HG03175 (cell line): Measurements from ENCODE around the gene BOK.
"Not testable (repeated sequence)": the region's sequence is repeated elsewhere in the genome, so short reads cannot be mapped to it uniquely, and the experiment has no call there.

Experiments
- ATAC-seq: cut with Tn5 transposase; IDR thresholded peaks from one replicate; pipeline ENCODE4 v1.9.1; 2021; ENCODE audit warnings: mild to moderate bottlenecking, moderate library complexity; ENCODE audit not compliant: unreplicated experiment

BOK gene

DNA sequence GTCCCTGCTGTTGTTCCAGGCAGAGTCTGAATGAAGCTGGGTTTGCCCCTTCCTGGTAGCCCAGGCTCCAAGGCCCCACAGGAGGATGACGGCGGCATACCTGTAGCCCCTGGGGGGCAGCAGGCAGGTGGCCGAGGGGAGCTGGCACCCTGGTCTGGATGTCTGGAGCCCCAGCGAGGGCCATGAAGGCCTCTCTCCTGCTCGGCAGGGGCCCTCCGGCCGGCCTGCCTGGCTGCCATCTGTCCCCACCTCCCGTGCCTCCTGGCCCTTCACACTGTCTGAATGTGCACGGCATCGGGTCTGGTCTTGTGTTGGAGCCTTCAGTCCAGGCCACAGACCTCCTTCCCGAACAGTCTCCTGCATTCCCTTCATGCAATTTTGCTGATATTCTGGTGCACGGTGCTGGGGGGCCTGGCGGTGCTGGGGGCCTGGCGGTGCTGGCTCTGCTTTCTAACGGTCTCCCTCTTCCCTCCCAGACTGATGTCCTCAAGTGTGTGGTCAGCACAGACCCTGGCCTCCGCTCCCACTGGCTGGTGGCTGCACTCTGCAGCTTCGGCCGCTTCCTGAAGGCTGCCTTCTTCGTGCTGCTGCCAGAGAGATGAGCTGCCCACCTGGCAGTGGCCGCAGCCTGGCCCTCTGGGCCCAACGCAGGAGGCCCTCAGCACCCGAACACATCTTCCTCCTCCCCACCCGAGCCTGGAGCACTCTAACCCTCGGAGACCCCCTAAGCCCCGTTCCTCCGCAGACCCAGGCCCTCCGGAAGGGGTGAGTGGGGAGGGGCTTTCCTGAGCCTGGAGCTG is 13.5 kb downstream of the BOK start:
- ATAC-seq = no peak

GRCh38 chr2:241572915-241573651 is 14.5 kb downstream of the BOK start:
- ATAC-seq = not testable (repeated sequence)

DNA sequence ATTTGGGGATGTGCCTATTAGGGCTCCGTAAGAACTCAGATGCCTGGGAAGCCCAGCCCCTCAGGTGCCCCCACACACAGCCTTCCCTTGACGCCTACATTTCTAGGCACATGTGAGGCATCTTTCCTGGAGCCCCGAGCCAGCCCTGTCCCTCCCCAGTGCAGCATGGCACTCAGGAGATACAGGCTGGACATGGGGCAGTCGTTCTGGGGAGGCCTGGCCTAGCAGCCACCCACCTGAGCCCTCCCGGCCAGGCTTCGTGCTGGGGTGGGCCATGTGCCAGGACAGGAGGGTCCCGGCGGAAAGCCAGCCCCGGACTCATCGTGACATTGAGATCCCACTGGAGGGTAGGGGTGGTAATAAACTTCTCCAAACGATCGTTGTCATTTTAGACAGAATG is 15.2 kb downstream of the BOK start:
- no peak for ATAC-seq

DNA sequence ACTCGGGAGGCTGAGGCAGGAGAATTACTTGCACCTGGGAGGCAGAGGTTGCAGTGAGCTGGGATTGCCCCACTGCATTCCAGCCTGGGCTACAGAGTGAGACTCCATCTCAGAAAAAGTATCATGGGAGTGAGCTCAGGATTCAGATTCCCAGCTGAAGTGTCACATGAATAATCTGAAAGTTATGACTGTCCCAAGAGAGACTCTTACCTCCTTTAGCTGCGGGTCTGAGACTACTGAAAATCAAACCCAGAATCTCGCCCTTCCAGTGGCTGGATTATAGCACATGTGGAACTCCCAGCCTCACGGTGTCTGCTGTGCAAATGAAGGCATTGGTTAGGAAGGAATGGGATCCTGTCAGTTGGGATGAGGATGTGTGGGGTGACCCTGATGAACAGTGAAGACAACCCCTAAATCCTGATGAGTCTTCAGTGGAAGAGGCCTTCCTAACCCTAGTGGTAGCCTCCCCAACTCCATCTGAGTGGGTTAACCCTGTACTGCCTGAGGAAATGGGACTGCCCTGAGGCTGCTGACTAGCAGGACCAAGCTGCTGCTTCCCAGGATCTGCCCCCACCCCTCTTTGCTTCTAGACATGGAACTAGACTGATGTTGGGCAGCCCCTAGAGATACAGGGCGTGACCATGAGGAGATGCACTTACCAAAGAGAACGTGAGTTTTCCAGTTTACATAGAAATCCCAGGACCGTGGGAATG is 16.5 kb downstream of the BOK start:
- ATAC-seq = no peak

GRCh38 chr2:241575624-241576292 is 17.2 kb downstream of the BOK start:
- no peak for ATAC-seq

GRCh38 chr2:241576293-241576654 is 17.7 kb downstream of the BOK start:
- no peak for ATAC-seq

DNA sequence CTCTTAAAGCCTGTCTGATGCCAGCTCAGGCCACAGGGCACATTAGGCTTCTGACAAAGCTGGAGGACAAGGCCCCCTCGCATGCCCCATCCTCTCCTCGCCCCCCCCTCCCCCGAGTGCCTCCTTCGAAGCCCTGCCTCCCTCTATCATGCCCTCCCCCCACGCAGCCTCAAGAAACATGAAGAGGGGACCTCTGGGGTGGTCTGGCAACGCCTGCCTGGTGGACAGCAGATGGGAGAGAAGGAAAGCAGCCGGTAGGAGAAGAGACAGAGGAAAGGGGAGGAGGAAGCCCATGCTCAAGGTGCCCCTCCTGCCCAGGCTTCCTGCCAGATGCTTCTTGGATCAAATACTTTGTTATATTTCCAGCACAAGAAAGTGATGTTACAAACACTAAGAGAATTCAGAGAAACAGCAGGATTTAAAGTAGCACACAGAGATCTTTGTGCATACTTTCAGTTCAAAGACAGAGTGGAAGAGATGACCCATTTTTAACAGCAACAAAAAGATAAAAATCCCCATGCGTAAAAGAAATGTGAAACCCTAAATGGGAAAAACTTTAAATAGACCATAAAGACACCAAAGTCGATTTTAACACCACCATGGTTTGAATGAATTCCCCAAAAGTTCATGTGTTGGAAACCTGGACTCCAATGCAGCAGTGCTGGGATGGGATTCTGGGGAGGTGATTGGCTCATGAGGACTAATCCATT is 19.0 kb downstream of the BOK start:
- no peak for ATAC-seq

GRCh38 chr2:241579281-241579680 is 20.7 kb downstream of the BOK start:
- ATAC-seq = no peak

DNA sequence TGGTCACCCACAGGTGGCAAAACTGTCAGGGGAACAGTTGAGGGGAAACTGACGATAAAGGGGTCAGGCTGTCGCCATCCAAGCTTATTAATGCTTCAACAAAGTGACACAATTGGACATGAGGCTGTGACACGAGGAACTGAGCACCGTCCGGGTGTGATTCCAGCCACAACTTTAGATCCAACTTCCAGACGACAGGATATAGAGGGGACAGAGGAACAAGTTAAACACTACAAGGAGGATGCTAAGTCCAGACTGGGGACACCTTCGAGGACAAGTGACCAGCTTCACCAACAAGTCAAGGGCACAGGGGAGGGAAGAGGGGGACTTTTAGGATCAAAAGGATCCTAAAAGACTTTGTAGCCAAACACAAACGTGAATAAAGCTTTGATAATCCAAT is 23.8 kb downstream of the BOK start:
- ATAC-seq = no peak

DNA sequence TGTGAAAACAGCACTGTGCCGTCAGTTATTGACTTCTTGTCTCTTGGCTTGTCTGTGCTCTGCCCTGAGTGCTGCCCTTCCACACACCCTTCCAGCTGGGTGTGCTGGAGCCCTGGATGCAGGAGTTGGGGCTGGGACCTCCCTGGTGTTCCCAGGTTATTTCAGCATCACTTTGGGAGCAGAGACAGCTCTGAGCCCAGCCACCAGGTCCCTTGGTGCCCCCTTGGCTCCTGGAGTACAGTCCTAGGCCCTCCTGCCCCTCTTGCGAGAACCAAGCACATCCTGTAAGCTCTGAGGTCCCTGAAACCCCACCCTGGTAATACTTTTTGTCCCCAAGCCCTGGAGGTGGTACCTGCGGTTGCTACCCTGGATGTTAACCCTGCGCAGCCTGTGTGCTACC is 24.3 kb downstream of the BOK start:
- ATAC-seq = no peak

- no peak for ATAC-seq
Observed at GRCh38 chr2:241584436-241584835, 25.9 kb downstream of the BOK start.

DNA sequence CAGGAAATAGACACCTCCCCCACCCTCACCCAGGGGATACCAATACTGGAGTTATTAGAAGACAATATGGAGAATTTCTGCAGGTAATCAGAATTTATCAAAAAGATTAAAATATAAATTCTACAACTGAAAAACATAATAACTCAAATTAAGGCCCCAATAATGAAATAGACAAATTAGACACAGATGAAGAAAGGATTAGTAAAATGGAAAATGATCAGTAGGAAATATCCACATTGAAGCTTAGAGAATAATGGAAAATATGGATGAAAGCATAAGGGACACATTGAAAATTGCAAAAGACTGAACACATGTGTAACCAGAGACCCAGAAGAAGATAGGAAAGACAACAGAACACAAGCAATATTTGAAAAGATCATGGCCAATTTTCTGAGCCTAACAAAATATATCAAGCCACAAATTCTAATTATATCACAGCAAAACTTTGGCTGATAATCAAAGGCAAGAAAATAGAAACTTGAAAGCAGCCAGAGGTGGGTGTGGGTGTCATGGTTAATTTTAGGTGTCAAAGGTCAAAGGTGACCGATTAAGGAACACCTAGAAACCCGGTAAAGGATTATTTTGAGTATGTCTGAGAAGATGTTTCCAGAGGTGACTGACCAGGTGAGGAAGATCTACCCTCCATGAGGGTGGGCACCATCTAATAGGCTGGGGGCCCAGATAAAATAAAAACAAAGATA is 28.2 kb downstream of the BOK start:
- ATAC-seq = no peak

GRCh38 chr2:241589863-241590262 is 31.3 kb downstream of the BOK start:
- ATAC-seq = not testable (repeated sequence)

GRCh38 chr2:241590496-241591455 is 32.2 kb downstream of the BOK start:
- not testable (repeated sequence) for ATAC-seq

- ATAC-seq = no peak
Observed at GRCh38 chr2:241592126-241592845, 33.7 kb downstream of the BOK start.

DNA sequence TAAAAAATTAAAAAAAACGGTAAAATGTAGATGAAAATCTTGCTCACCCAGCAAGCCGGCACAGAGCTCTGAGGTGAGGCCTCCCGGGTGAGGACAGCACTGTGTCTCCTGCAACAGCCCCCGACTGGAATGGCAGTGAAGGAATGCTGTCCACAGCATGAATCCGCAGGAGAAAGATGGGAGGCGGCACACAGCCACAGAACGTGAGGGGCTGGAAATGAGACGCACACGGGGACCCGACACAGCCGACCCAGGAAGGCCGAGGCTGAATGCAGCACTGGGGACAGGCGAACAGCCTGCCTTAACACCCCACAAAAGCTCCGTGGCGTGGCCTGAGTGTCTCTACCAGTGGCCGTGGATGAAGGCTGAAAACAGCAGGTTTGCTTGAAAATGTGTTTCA is 34.7 kb downstream of the BOK start:
- no peak for ATAC-seq

DNA sequence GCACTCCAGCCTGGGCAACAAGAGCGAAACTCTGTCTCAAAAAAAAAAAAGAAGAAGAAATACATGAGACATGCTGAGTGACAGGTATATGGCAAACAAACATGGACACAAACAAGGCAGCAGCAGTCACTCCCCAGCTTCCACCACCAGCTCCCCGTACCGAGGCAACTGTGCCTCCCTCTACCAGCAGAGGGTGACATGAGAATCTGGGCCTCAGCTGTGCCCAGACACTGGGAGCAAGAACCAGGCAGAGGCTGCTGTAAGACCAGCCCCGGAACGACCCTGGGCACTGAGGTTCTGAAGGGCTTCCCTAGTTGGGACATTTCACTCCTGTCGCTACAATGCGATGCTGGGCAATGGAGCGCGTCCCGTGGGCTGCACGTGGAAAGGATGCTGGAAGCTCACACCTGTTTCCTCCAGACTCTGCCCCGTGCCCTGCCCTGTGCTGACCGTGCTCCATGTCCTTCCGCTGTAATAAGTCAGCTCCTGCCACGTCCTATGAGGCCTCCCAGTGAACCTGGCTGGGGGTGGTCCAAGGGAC is 37.1 kb downstream of the BOK start:
- ATAC-seq = no peak

DNA sequence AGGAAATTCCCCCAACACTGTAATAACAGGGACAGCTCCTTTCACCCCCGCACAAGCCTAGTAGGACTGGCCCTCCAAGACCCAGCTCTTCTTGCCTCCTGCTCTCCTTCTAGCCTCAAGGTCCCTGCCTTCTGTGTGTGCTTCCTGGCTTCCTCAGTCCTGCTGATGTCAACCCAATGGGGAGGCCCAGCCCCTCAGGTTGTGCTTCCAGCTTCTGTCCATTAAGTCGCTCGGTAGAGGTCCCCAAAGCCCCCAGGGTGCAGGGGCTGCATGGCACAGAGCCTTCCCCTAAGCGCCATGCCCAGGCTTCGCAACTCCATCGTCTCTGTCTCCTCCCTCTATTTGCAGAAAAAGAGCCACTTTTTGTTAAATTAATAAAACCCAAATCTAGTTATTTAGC is 39.0 kb downstream of the BOK start:
- no peak for ATAC-seq
